Activated CD4-positive, alpha-beta T cell treated with anti-CD3 and anti-CD28 coated beads for 48 hours (primary cell): Measurements from ENCODE around the gene RYR3.

Source experiments
- DNase-seq: peaks from one replicate; pipeline ENCODE4 v3.0.0-alpha.2; 2020

The RYR3 gene

GRCh38 chr15:33454346-33454745 lies 143.6 kb downstream of the RYR3 start:
- no peak for DNase-seq

GRCh38 chr15:33454996-33455395 lies 144.2 kb downstream of the RYR3 start:
- DNase-seq, result no peak

GRCh38 chr15:33458421-33458820 lies 147.7 kb downstream of the RYR3 start:
- DNase-seq, result no peak

GRCh38 chr15:33460166-33460805 lies 149.5 kb downstream of the RYR3 start:
- DNase-seq, result no peak

- no peak for DNase-seq
Observed at GRCh38 chr15:33461671-33462070, 150.9 kb downstream of the RYR3 start.

GRCh38 chr15:33467146-33467815 lies 156.5 kb downstream of the RYR3 start:
- no peak for DNase-seq

GRCh38 chr15:33467816-33468163 lies 157.0 kb downstream of the RYR3 start:
- DNase-seq, result no peak

- no peak for DNase-seq
Observed at GRCh38 chr15:33468740-33469139, 158.0 kb downstream of the RYR3 start.

- DNase-seq, result no peak
Observed at GRCh38 chr15:33473005-33473404, 162.2 kb downstream of the RYR3 start.

- no peak for DNase-seq
Observed at GRCh38 chr15:33473714-33474113, 162.9 kb downstream of the RYR3 start.

- DNase-seq, result no peak
Observed at GRCh38 chr15:33476076-33476475, 165.3 kb downstream of the RYR3 start.

- DNase-seq, result no peak
Observed at GRCh38 chr15:33476908-33477307, 166.1 kb downstream of the RYR3 start.

- no peak for DNase-seq
Observed at GRCh38 chr15:33489335-33489734, 178.6 kb downstream of the RYR3 start.

GRCh38 chr15:33490703-33491102 lies 179.9 kb downstream of the RYR3 start:
- no peak for DNase-seq

GRCh38 chr15:33492434-33493052 lies 181.8 kb downstream of the RYR3 start:
- DNase-seq, result no peak

GRCh38 chr15:33494306-33494705 lies 183.5 kb downstream of the RYR3 start:
- no peak for DNase-seq

- no peak for DNase-seq
Observed at GRCh38 chr15:33500432-33501195, 189.8 kb downstream of the RYR3 start.

GRCh38 chr15:33503681-33504080 lies 192.9 kb downstream of the RYR3 start:
- no peak for DNase-seq

GRCh38 chr15:33506781-33507296 lies 196.1 kb downstream of the RYR3 start:
- DNase-seq, result no peak

GRCh38 chr15:33508703-33509102 lies 197.9 kb downstream of the RYR3 start:
- no peak for DNase-seq

- DNase-seq, result no peak
Observed at GRCh38 chr15:33515121-33515520, 204.4 kb downstream of the RYR3 start.

GRCh38 chr15:33516563-33516962 lies 205.8 kb downstream of the RYR3 start:
- no peak for DNase-seq

- no peak for DNase-seq
Observed at GRCh38 chr15:33517944-33518343, 207.2 kb downstream of the RYR3 start.

GRCh38 chr15:33518421-33518820 lies 207.7 kb downstream of the RYR3 start:
- no peak for DNase-seq
